Measurements from ENCODE around the gene AP1M1.

GRCh38 chr19:16290692-16291091 is 93.0 kb downstream of the AP1M1 start:
- TF ChIP-seq CTCF (IDR thresholded peaks at IDR 0.05) = no peak
- no peak for TF ChIP-seq POLR2A (IDR thresholded peaks at IDR 0.05)
